K562 treated with DMSO at 1 percent for 24 hours (cell line): ENCODE data around the gene LUZP1. TPM values are rescaled to one million over a fixed set of nuclear protein-coding genes. Genes with fewer than 3 reads are reported as not detected.

Experiments
- total RNA-seq: library from RNA; unstranded; fragments of 300-600 nt; gene quantifications from 2 replicates; pipeline ENCODE4 v1.2.3, GENCODE V29; 2022; ENCODE audit warnings: low read depth; ENCODE audit not compliant: insufficient read depth

LUZP1 gene
- total RNA-seq, result 12.4 and 13.6 TPM in 2 replicates

GRCh38 chr1:23168445-23169194 is at the start of gene LUZP1:
Gene LUZP1 (minus strand): TSS chr1:23168856.

GRCh38 chr1:23217421-23218115 is 48.9 kb upstream of the LUZP1 start, which contains the start of gene HTR1D:
Gene HTR1D (minus strand): TSS chr1:23217502. CDS start chr1:23194219, 23,283 bp downstream.

Other genes with a start within 250 kb of the LUZP1 start
- not detected in 2 replicates for gene LACTBL1, start 196.0 kb downstream of the LUZP1 start, total RNA-seq
- 1.9 TPM in 1 of 2 replicates, not detected in the other for gene TEX46, start 153.0 kb downstream of the LUZP1 start, total RNA-seq
- 144 and 163 TPM in 2 replicates for gene KDM1A, start 149.4 kb downstream of the LUZP1 start, total RNA-seq
- gene HTR1D, start 48.6 kb upstream of the LUZP1 start, total RNA-seq, result not detected in 2 replicates
- 95.1 and 106 TPM in 2 replicates for gene HNRNPR, start 175.4 kb upstream of the LUZP1 start, total RNA-seq
- gene ZNF436, start 201.0 kb upstream of the LUZP1 start, total RNA-seq, result 6.3 and 7.5 TPM in 2 replicates